H1 (cell line): Measurements from ENCODE around the gene UBA5. TPM values are rescaled to one million over a fixed set of nuclear protein-coding genes. Genes with fewer than 3 reads are reported as not detected.

Experiments
- BCL11A ChIP-seq, 2 experiments: IDR thresholded peaks; one replicate each; pipeline ENCODE4 v1.6.1; 2011; ENCODE audit warnings: low read depth in 2 of 2, low read length in 2 of 2, mild to moderate bottlenecking in 2 of 2
- CBX5 ChIP-seq: fragments of 300-800, 300-1000 bp; sonication (generic); IDR thresholded peaks from 2 replicates; pipeline ENCODE4 v1.7.1; 2016; ENCODE audit warnings: antibody characterized with exemption, low read length, low read depth
- CTCF ChIP-seq, 3 experiments: IDR thresholded peaks; 1 replicate in 2 of 3; 2 replicates in 1 of 3; pipeline versions ENCODE4 v1.5.1 to v1.6.1; 2011; ENCODE audit warnings: low read length in 3 of 3, mild to moderate bottlenecking in 3 of 3, inconsistent platforms in 2 of 3, low read depth in 1 of 3, moderate library complexity in 1 of 3; ENCODE audit not compliant: insufficient read depth in 1 of 3; ENCODE audit errors: control extremely low read depth in 1 of 3
- GTF2F1 ChIP-seq: IDR thresholded peaks from 2 replicates; pipeline ENCODE4 v1.6.1; 2012; ENCODE audit warnings: low read depth, low read length, improper control_type of control experiment, borderline replicate concordance
- MAFK ChIP-seq: IDR thresholded peaks from 2 replicates; pipeline ENCODE4 v1.6.1; 2012; ENCODE audit warnings: low read depth, mild to moderate bottlenecking, improper control_type of control experiment, low read length
- RBBP5 ChIP-seq: IDR thresholded peaks from 2 replicates; pipeline ENCODE4 v1.7.1; 2012; ENCODE audit warnings: low read depth, mild to moderate bottlenecking, inconsistent platforms, low read length, moderate library complexity, borderline replicate concordance
- RNF2 ChIP-seq: fragments of 200-900, 300-1000 bp; sonication (generic); IDR thresholded peaks from 2 replicates; pipeline ENCODE4 v1.7.1; 2016; ENCODE audit warnings: borderline replicate concordance, low read depth, mild to moderate bottlenecking, antibody characterized with exemption, low read length; ENCODE audit not compliant: poor library complexity, severe bottlenecking; ENCODE audit errors: missing control alignments
- SAP30 ChIP-seq: fragments of 300-600 bp; sonication (generic); IDR thresholded peaks from 2 replicates; pipeline ENCODE4 v1.7.1; 2012; ENCODE audit warnings: low read length, moderate library complexity, mild to moderate bottlenecking, inconsistent platforms; ENCODE audit not compliant: insufficient read depth, insufficient replicate concordance
- polyA plus RNA-seq, 7 experiments: library from polyadenylated mRNA; depleted of rRNA in 3 of 7; stranded (reverse) in 5 of 7; unstranded in 2 of 7; fragments of >200 nt in 5 of 7; fragments of 200-250 nt in 2 of 7; gene quantifications; 1 replicate in 5 of 7; 2 replicates in 1 of 7; 4 replicates in 1 of 7; pipeline versions ENCODE4 v1.2.1 to v1.2.3, GENCODE V29; 2011 to 2013; ENCODE audit warnings: missing spikeins in 2 of 7, mixed read lengths in 2 of 7
- total RNA-seq: library from RNA; stranded (reverse); fragmentation: NEBNext Ultra II Directional; extraction: Animal tissue kit (Norgen Biotek cat#: 25700); gene quantifications from 2 replicates; pipeline ENCODE4 v1.2.1, GENCODE V29; 2021

The UBA5 gene
- total and polyA plus RNA-seq, 2 of the 8 experiments (the other 6 are each of a cell fraction or from before 2014, with no cell fraction given) = 11.0 to 28.0 TPM

GRCh38 chr3:132624790-132625189 lies 35.3 kb upstream of the UBA5 start (continued):
- TF ChIP-seq CTCF (IDR thresholded peaks at IDR 0.05; ENCODE audit: control extremely low read depth in 1 of 3, insufficient read depth in 1 of 3, low read depth in 1 of 3, low read length in 3 of 3) (no peak), RBBP5 (no peak), MAFK (no peak), CBX5 (no peak), RNF2 (no peak), BCL11A (IDR thresholded peaks at IDR 0.05; ENCODE audit: low read depth in 2 of 2, low read length in 2 of 2) (no peak), GTF2F1 (no peak), SAP30 (no peak)
